ENCODE results near the gene CLSTN2.

CLSTN2 gene

GRCh38 chr3:140097874-140098635, 163.1 kb downstream of the CLSTN2 start:
- DNase-seq = no peak

- DNase-seq = no peak
Observed at GRCh38 chr3:140100479-140100878, 165.5 kb downstream of the CLSTN2 start.

GRCh38 chr3:140103166-140103565, 168.2 kb downstream of the CLSTN2 start:
- no peak for DNase-seq

GRCh38 chr3:140103986-140104645, 169.1 kb downstream of the CLSTN2 start:
- no peak for DNase-seq

- peak; percentile 29 to 55 for DNase-seq
Observed at GRCh38 chr3:140113996-140114788, 179.2 kb downstream of the CLSTN2 start.

- DNase-seq = peak in 1 of 2 experiments; percentile 33
Observed at GRCh38 chr3:140114789-140115080, 179.8 kb downstream of the CLSTN2 start.

- DNase-seq = no peak
Observed at GRCh38 chr3:140117096-140117526, 182.1 kb downstream of the CLSTN2 start.

GRCh38 chr3:140122183-140122582, 187.2 kb downstream of the CLSTN2 start:
- DNase-seq = no peak

- peak; percentile 89 to 91 for DNase-seq
Observed at GRCh38 chr3:140128217-140128616, 193.2 kb downstream of the CLSTN2 start.

GRCh38 chr3:140128631-140129030, 193.6 kb downstream of the CLSTN2 start:
- peak; percentile 89 to 91 for DNase-seq

- no peak for DNase-seq
Observed at GRCh38 chr3:140129768-140130284, 194.8 kb downstream of the CLSTN2 start.

- no peak for DNase-seq
Observed at GRCh38 chr3:140131895-140132294, 196.9 kb downstream of the CLSTN2 start.

GRCh38 chr3:140134231-140134965, 199.4 kb downstream of the CLSTN2 start:
- no peak for DNase-seq

GRCh38 chr3:140135461-140135860, 200.5 kb downstream of the CLSTN2 start:
- no peak for DNase-seq

- DNase-seq = peak; percentile 6 to 60
Observed at GRCh38 chr3:140143367-140144069, 208.5 kb downstream of the CLSTN2 start.

- no peak for DNase-seq
Observed at GRCh38 chr3:140145528-140145927, 210.5 kb downstream of the CLSTN2 start.

GRCh38 chr3:140146668-140147067, 211.7 kb downstream of the CLSTN2 start:
- no peak for DNase-seq

GRCh38 chr3:140147965-140148490, 213.0 kb downstream of the CLSTN2 start:
- no peak for DNase-seq

- DNase-seq = no peak
Observed at GRCh38 chr3:140148824-140149390, 213.9 kb downstream of the CLSTN2 start.

GRCh38 chr3:140151321-140151720, 216.3 kb downstream of the CLSTN2 start:
- no peak for DNase-seq

GRCh38 chr3:140152851-140153639, 218.1 kb downstream of the CLSTN2 start:
- no peak for DNase-seq

Measured in NCI-H526 (cell line).